ELF-1 (cell line): Measurements from ENCODE around the gene EPHA1.
A peak's percentile ranks its signal among the peaks of the same experiment; 100 is the strongest.

Experiments
- DNase-seq: peaks from one replicate; pipeline ENCODE4 v3.0.0-alpha.2; 2016; ENCODE audit warnings: low read depth, low spot score

The EPHA1 gene

GRCh38 chr7:143374561-143374960 lies 34.1 kb downstream of the EPHA1 start:
- DNase-seq, result no peak

GRCh38 chr7:143373255-143373794 lies 35.3 kb downstream of the EPHA1 start:
- no peak for DNase-seq

GRCh38 chr7:143372070-143372469 lies 36.6 kb downstream of the EPHA1 start:
- no peak for DNase-seq

DNA sequence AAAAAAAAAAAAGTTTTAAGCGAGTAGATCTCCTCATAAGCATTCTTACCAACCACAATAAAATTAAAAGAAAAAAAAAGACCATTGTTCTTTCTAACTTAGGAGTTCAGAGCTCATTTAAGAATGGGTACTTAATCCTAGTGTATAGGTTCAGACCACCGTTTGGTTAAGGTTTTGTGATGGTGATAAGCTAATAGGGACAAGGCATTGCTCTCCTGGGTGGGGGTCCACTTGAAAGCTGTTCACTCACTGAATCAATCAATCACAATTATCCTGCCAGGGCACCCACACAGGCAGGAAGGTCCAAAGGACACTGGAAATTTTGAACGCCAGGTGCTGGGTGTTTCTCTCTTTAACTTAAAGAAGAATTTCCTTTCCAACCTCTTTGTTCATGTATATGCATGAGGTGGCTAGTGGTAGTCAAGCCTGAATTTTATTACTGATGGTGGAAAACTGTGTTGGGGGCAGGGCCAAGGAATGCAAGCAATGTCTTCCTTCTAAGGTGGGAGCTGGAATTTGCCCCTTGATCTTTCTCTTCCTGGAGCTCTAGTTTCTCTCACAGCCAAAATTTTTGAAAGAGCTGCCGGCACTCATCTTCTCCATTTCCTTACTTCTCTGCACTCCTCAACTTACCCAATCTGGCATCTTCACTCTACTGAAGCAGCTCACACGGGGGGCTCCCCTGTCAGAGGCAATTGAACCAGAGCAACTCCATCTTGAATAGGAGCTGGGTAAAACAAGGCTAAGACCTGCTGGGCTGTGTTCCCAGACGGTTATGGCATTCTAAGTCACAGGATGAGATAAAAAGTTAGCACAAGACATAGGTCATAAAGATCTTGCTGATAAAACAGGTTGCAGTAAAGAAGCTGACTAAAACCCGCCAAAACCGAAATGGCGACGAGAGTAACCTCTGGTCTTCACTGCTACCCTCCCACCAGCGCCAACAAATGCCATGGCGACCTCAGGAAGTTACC lies 38.7 kb downstream of the EPHA1 start:
- DNase-seq, result peak; percentile 80

- no peak for DNase-seq
Measured at GRCh38 chr7:143368387-143368786, 40.3 kb downstream of the EPHA1 start.

- DNase-seq, result no peak
Measured at GRCh38 chr7:143367972-143368371, 40.7 kb downstream of the EPHA1 start.

DNA sequence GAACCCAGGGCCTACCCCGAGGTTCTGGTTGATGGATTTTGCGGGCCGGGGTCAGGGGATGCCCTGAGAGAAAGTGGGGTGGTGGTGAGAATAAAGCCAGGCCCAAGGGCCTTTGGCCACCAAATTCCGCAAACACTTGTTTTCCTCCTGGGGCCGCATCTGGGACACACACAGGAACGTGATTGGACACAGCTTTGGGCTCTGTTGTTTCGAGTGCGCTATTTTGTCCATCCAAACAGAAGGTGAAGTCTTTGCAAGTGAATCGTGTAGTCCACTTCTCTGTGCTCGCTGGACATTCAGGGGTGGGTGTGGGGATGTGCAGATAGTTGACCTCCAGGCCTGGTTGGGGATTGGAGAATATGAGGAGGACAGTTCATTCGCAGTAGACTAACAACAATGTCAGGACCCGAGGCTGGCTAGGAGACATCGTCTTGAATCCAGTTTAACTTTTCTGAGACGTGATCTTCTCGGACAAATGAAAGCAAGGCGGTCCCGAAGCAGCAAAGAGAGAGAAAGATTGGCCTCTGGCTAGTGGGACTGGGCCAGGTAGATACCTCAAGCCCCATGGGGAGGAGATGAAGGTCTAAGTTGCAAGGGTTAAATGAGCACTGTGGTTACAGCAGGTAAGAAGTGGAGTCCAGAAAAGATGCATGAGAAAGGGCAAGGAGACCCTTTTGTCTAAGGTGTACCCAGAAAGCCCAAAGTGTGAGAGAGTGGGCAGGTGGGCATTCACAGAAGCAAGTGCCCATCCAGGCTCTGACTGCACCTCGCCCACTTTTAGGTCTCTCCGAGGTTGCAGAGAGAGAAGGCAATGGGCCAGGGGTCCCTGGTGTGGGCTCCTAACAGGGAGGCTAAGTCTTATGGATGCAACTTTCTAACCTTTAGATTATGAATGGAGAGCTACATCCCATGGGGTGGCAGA lies 45.4 kb downstream of the EPHA1 start:
- DNase-seq, result no peak

DNA sequence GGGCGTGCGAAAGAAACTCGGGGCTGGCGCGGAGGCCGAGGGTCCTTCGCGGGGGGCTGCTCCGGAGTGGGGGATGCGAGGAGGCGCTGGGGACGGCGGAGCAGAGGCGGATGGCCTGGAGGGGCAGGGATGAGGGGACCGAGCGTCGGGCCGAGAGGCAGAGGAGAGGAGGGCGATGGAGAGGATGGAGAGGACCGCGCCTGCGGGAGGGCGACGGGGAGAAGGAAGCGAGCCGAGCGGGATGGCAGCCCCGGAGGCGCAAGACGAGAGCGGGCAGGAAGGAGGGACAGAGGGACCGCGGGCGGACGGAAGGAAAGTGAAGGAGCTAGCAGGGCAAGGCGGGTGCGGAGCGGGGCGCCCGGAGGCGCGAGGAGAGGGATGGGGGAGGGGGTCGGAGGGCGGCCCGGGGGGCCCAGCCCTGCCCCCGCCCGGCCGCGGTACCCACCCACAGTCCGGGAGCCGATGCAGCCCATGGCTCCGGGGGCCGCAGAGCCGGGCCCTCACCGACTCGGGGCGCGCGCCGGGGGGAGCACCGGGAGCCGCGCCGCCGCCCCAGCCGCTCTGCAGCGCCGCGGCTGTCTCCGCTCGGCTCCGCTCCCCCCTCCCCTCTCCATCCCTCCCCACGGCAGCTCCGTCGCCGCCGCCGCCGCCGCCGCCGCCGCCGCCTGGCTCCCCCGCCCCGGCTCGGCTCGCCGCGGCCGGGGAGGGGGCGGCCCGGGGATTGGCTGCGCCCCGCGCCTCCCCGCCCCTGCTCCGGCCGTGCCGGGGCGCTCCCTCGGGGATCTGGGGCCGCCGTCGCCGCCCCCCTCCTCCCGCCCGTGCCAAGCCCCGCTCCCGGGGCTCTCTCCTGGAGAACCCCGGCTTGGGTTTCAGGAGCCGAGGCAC lies 46.3 kb downstream of the EPHA1 start, which contains the start of gene FAM131B:
Gene FAM131B, minus strand, starts transcription at position 583 of the 885 bp plus-strand sequence. Its CDS starts 110 bp downstream, at position 473.
- no peak for DNase-seq

DNA sequence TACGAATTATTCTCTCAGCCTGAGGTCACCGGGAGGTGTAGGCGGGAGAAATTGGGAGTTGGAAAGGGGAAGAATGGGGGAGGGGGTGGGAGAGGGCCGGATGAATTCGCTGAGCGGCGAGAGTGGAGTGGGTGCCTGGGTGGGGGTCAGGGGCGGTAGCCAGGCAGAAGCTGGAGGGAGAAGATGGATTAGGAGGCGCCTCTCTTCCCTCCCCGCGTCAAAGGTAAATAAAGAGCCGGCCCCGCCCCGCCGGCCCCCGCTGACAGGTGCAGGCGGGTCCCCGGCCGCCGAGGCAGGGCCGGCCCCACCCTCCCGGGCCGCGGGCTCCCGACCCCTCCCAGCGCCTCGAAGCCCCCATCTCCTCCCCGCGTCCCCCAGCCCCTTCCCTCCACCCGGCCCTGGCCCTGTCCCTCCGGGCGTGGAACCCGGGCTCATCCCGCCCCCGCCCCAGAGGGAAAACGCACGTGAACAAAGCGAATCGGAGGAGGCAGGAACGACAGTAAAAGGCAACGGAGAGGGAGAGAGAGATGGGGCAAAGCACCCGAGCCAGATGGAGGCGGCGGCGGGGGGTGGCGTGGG lies 47.0 kb downstream of the EPHA1 start:
- no peak for DNase-seq

DNA sequence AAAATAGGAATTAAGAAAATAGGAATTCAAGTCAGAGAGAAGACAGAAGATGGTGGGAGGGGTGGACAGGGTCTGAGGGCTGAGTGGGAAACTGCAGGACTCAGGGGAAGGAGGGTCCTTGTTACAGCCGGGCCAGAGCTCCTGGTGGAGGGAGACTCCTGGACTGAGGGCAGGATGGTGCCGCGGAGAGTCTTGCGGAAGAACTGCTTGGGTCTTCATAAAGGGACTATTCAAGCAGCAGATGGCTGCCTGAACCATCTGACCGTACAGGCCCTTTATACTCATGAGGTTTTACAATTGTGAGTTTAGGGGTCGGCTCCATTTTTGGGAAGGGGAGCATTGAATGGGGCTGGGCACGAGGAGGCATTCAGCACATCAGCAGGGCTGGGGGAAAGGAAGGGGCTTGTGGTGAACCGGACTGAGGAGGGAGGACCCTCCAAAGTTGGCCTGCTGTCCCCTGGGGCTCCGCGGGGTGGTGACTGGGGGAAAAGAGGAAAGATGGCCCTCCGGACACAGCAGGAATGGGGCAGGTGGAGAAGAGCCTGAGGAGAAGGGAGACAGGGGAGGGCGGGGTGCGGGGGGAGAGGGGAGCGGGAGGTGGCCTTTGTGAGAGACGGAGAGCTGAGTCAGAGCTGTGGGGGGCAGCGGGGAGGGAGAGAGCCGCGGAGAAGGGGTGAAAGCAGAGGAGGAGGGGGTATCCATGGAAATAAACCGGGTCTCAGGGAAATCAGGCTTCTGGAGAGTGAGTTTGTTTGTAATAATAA lies 47.7 kb downstream of the EPHA1 start:
- DNase-seq, result no peak

GRCh38 chr7:143359771-143360353 lies 48.8 kb downstream of the EPHA1 start:
- DNase-seq, result no peak

- no peak for DNase-seq
Measured at GRCh38 chr7:143358626-143359025, 50.0 kb downstream of the EPHA1 start.

- DNase-seq, result no peak
Measured at GRCh38 chr7:143356414-143357050, 52.1 kb downstream of the EPHA1 start.

GRCh38 chr7:143355450-143356385 lies 52.9 kb downstream of the EPHA1 start:
- no peak for DNase-seq

GRCh38 chr7:143354965-143355364 lies 53.7 kb downstream of the EPHA1 start:
- DNase-seq, result no peak

GRCh38 chr7:143354376-143354775 lies 54.3 kb downstream of the EPHA1 start:
- DNase-seq, result no peak

DNA sequence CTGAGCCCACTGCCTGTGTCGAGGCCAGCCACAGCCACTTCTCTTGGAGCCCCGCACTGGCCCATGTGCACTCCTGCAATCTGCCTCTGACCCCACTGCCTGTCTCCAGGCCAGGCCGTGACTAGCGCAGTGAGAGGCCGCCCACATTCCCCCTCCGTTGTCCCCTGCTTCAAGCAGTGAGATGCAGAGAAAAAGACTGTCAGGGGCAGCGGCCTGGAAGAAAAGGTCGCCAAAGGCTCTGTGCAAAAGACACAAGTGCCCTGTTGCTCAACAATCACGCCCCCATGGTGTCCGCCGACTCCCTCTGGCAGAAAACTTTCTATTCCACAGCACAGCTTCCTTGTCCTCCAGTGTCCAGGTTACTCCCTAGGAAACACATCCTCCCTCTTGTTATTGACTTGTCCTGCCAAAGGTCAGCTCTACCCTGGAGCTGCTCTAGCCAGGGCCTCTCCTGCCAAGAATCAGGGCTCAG lies 56.1 kb downstream of the EPHA1 start:
- DNase-seq, result peak; percentile 43

DNA sequence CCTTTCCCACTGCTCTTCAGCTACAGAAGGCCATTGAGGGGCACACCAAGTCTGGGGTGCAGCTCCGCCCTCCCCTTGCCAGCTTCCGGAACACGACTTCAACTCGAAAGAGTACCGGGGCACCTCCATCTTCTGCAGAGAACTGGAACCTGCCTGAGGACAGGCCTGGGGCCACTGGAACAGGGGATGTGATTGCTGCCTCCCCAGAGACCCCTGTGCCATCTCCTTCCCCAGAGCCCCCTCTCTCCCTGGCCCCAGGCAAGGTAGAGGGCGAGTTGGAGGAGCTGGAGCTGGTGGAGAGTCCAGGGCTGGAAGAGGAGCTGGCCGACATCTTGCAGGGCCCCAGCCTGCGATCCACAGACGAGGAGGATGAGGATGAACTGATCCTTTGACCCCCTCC lies 57.1 kb downstream of the EPHA1 start:
- no peak for DNase-seq
